CD14-positive monocyte (primary cell): ENCODE measurements around the gene CT47C1. TPM values are rescaled to one million over a fixed set of nuclear protein-coding genes. Genes with fewer than 3 reads are reported as not detected.

Source experiments
- DNase-seq, 3 donors: peaks; one replicate each; pipeline ENCODE4 v3.0.0-alpha.2; 2011 to 2022
- H2AFZ ChIP-seq: 2 replicates; pipeline ENCODE4 v1.6.0; 2012; ENCODE audit warnings: mild to moderate bottlenecking, low read depth, low read length, inconsistent platforms; ENCODE audit not compliant: insufficient read depth, poor library complexity, severe bottlenecking
- H3K27ac ChIP-seq, 2 donors: 1 replicate in 1 of 2; 2 replicates in 1 of 2; pipeline ENCODE4 v1.5.1; 2012 to 2013; ENCODE audit warnings: low read length in 2 of 2, control low read depth in 1 of 2, inconsistent platforms in 1 of 2, low read depth in 1 of 2, mild to moderate bottlenecking in 1 of 2
- H3K27me3 ChIP-seq, 2 donors: one replicate each; pipeline versions ENCODE4 v1.6.0 to v1.6.1; 2011 to 2013; ENCODE audit warnings: low read length in 2 of 2; ENCODE audit not compliant: control insufficient read depth in 2 of 2, insufficient read depth in 2 of 2
- H3K36me3 ChIP-seq, 2 donors: replicated peaks in 1 of 2; 1 replicate in 1 of 2; 2 replicates in 1 of 2; pipeline versions ENCODE4 v1.5.1 to v1.6.1; 2012 to 2013; ENCODE audit warnings: low read length in 2 of 2, control low read depth in 1 of 2, inconsistent platforms in 1 of 2, mild to moderate bottlenecking in 1 of 2; ENCODE audit not compliant: insufficient read depth in 2 of 2, control insufficient read depth in 1 of 2
- H3K4me1 ChIP-seq, 2 donors: 1 replicate in 1 of 2; 2 replicates in 1 of 2; pipeline versions ENCODE4 v1.5.1 to v1.6.1; 2012 to 2013; ENCODE audit warnings: low read length in 2 of 2, control low read depth in 1 of 2, inconsistent platforms in 1 of 2, mild to moderate bottlenecking in 1 of 2, moderate library complexity in 1 of 2; ENCODE audit not compliant: insufficient read depth in 2 of 2, control insufficient read depth in 1 of 2
- H3K4me2 ChIP-seq: replicated peaks from 2 replicates; pipeline ENCODE3; 2012; ENCODE audit warnings: low read length, moderate library complexity, mild to moderate bottlenecking; ENCODE audit not compliant: poor library complexity, severe bottlenecking; ENCODE audit errors: extremely low read depth
- H3K4me3 ChIP-seq, 3 experiments: fragments of 200-600 bp in 1 of 3; sonication (generic) in 1 of 3; replicated peaks in 1 of 3; 1 replicate in 2 of 3; 2 replicates in 1 of 3; pipeline ENCODE4 v1.5.1; 2011 to 2013; ENCODE audit warnings: low read length in 3 of 3, mild to moderate bottlenecking in 3 of 3, control low read depth in 2 of 3, low read depth in 2 of 3, inconsistent platforms in 1 of 3, moderate library complexity in 1 of 3
- H3K79me2 ChIP-seq: 2 replicates; pipeline ENCODE4 v1.6.0; 2012; ENCODE audit warnings: mild to moderate bottlenecking, control low read depth, inconsistent platforms, low read length, moderate library complexity; ENCODE audit not compliant: insufficient read depth
- H3K9ac ChIP-seq: 2 replicates; pipeline ENCODE4 v1.6.0; 2017; ENCODE audit warnings: low read length, mild to moderate bottlenecking; ENCODE audit not compliant: insufficient read depth, poor library complexity, severe bottlenecking
- H3K9me3 ChIP-seq, 2 donors: replicated peaks in 1 of 2; 1 replicate in 1 of 2; 2 replicates in 1 of 2; pipeline versions ENCODE4 v1.5.1 to v1.6.1; 2012 to 2013; ENCODE audit warnings: low read length in 2 of 2, control low read depth in 1 of 2; ENCODE audit not compliant: control insufficient read depth in 1 of 2, insufficient read depth in 1 of 2
- H4K20me1 ChIP-seq: 2 replicates; pipeline ENCODE4 v1.6.0; 2012; ENCODE audit warnings: mild to moderate bottlenecking, low read length, control low read depth, moderate library complexity; ENCODE audit not compliant: insufficient read depth
- H3K27ac Mint-ChIP-seq, 7 donors: one replicate each; pipeline ENCODE4 v1.8.0; 2020; ENCODE audit warnings: mild to moderate bottlenecking in 7 of 7, mixed read lengths in 7 of 7, moderate library complexity in 6 of 7, inconsistent platforms in 2 of 7
- H3K27me3 Mint-ChIP-seq, 3 donors: one replicate each; pipeline ENCODE4 v1.8.0; 2021 to 2022; ENCODE audit warnings: low read depth in 3 of 3, mild to moderate bottlenecking in 3 of 3, mixed read lengths in 3 of 3, moderate library complexity in 3 of 3, inconsistent platforms in 1 of 3
- H3K36me3 Mint-ChIP-seq, 2 donors: one replicate each; pipeline ENCODE4 v1.8.0; 2020; ENCODE audit warnings: mixed read lengths in 2 of 2, inconsistent platforms in 1 of 2, mild to moderate bottlenecking in 1 of 2
- H3K4me1 Mint-ChIP-seq: one replicate; pipeline ENCODE4 v1.8.0; 2020; ENCODE audit warnings: mild to moderate bottlenecking, mixed read lengths
- H3K4me3 Mint-ChIP-seq, 2 donors: one replicate each; pipeline ENCODE4 v1.8.0; 2020; ENCODE audit warnings: mild to moderate bottlenecking in 2 of 2, mixed read lengths in 2 of 2, moderate library complexity in 1 of 2
- H3K9me3 Mint-ChIP-seq, 7 donors: one replicate each; pipeline ENCODE4 v1.8.0; 2020 to 2022; ENCODE audit warnings: mixed read lengths in 7 of 7, mild to moderate bottlenecking in 6 of 7, moderate library complexity in 6 of 7, inconsistent platforms in 2 of 7
- CTCF ChIP-seq: fragments of 200-600 bp; IDR thresholded peaks from one replicate; pipeline ENCODE4 v1.8.0; 2022; ENCODE audit warnings: antibody characterized with exemption, mild to moderate bottlenecking
- WGBS: methylation state at CpG from one replicate; pipeline ENCODE4 v1.1.5; 2013; ENCODE audit warnings: missing lambda C conversion rate; ENCODE audit not compliant: insufficient coverage; 5-methylcytosine and 5-hydroxymethylcytosine counted together
- intact Hi-C, 2 donors: fragments of 100-400 bp; cut with micrococcal nuclease; formaldehyde crosslinking; loops; one replicate each; pipeline versions ENCODE4 v1.15.0 to v1.15.1; 2023
- polyA plus RNA-seq, 3 donors: library from polyadenylated mRNA; depleted of rRNA in 1 of 3; unstranded in 2 of 3; stranded (reverse) in 1 of 3; fragments of 300-500 nt in 2 of 3; fragments of >200 nt in 1 of 3; fragmentation: Illumina TruSeq in 2 of 3; gene quantifications; 1 replicate in 2 of 3; 2 replicates in 1 of 3; pipeline ENCODE4 v1.2.3, GENCODE V29; 2012 to 2021

CT47C1 gene
- polyA plus RNA-seq, 3 donors, result not detected

GRCh38 chrX:119030990-119031389 lies 41.8 kb upstream of the CT47C1 start:
- H2AFZ ChIP-seq, result no peak overlapping the region
- no peak overlapping the region for H3K4me3 ChIP-seq
- H3K9me3 Mint-ChIP-seq, result peaks cover 8 to 28% (median 11%) of the 10 kb centered on the region in 7 donors
- no peak overlapping the region for H3K9ac ChIP-seq
- no peak overlapping the region for H3K27ac ChIP-seq
- no peak overlapping the region for H3K27ac Mint-ChIP-seq
- H3K4me1 Mint-ChIP-seq, result peaks cover 5% of the 10 kb centered on the region
- H3K4me1 ChIP-seq, result peaks cover 5 to 12% of the 10 kb centered on the region in 2 donors
- H3K4me2 ChIP-seq, result no peak overlapping the region
- H3K9me3 ChIP-seq, result peaks cover 6 to 14% of the 10 kb centered on the region in 2 donors
- H3K36me3 Mint-ChIP-seq, result no peaks in the 10 kb centered on the region
- H3K4me3 Mint-ChIP-seq, result no peak overlapping the region
- no peaks in the 10 kb centered on the region for H3K27me3 ChIP-seq
- no peaks in the 10 kb centered on the region for H4K20me1 ChIP-seq
- H3K27me3 Mint-ChIP-seq, result peaks cover 0 to 4% (median 2%) of the 10 kb centered on the region in 3 donors
- no peaks in the 10 kb centered on the region for H3K36me3 ChIP-seq
- intact Hi-C loops, result no loop called here
- no peak for DNase-seq
- no peak for TF ChIP-seq CTCF
- H3K79me2 ChIP-seq, result no peaks in the 10 kb centered on the region

GRCh38 chrX:119036107-119037029 lies 36.4 kb upstream of the CT47C1 start:
- Mint-ChIP-seq H3K9me3 (peaks cover 8 to 20% (median 11%) of the 10 kb centered on the region in 7 donors), H3K27me3 (peaks cover 0 to 7% (median 2%) of the 10 kb centered on the region in 3 donors), H3K4me3 (no peak overlapping the region), H3K4me1 (peaks cover 4% of the 10 kb centered on the region), H3K36me3 (no peaks in the 10 kb centered on the region), H3K27ac (no peak overlapping the region)
- no peaks in the 10 kb centered on the region for H3K79me2 ChIP-seq
- DNase-seq, result no peak
- no peaks in the 10 kb centered on the region for H3K36me3 ChIP-seq
- TF ChIP-seq CTCF, result no peak
- no peak overlapping the region for H2AFZ ChIP-seq
- peaks cover 6 to 14% of the 10 kb centered on the region in 2 donors for H3K9me3 ChIP-seq
- H3K27ac ChIP-seq, result no peak overlapping the region
- no peaks in the 10 kb centered on the region for H3K27me3 ChIP-seq
- H3K9ac ChIP-seq, result no peak overlapping the region
- H3K4me1 ChIP-seq, result no peaks in the 10 kb centered on the region
- WGBS, result no CpG with 5 or more reads among the region's 4 CpGs
- H4K20me1 ChIP-seq, result no peaks in the 10 kb centered on the region
- intact Hi-C loops, result no loop called here
- no peak overlapping the region for H3K4me3 ChIP-seq
- no peak overlapping the region for H3K4me2 ChIP-seq
